Activated CD4-positive, alpha-beta T cell treated with anti-CD3 and anti-CD28 coated beads for 48 hours (primary cell): Measurements from ENCODE around the gene RAB6B.

Experiments
- DNase-seq: peaks from one replicate; pipeline ENCODE4 v3.0.0-alpha.2; 2020

The RAB6B gene

DNA sequence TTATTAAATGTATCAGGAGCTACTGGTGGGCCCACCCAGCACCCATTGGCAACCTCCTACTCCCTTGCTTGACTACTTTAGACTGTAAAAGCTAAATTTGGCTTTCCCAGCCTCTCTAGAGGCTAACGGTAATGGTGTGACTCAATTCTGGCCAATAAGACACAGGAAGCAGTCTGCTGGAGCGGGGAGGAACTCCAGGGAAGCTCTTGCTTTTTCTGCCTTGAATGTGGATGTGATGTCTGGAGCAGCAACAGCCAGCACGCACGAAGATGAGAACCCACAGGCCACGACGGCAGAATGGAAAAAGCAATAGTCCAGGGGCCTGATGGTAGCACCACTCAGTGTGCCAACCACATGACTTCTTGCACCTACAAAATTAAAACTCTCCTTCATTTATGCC, 39.9 kb downstream of the RAB6B start:
- no peak for DNase-seq

GRCh38 chr3:133855002-133855370, 40.7 kb downstream of the RAB6B start:
- no peak for DNase-seq

DNA sequence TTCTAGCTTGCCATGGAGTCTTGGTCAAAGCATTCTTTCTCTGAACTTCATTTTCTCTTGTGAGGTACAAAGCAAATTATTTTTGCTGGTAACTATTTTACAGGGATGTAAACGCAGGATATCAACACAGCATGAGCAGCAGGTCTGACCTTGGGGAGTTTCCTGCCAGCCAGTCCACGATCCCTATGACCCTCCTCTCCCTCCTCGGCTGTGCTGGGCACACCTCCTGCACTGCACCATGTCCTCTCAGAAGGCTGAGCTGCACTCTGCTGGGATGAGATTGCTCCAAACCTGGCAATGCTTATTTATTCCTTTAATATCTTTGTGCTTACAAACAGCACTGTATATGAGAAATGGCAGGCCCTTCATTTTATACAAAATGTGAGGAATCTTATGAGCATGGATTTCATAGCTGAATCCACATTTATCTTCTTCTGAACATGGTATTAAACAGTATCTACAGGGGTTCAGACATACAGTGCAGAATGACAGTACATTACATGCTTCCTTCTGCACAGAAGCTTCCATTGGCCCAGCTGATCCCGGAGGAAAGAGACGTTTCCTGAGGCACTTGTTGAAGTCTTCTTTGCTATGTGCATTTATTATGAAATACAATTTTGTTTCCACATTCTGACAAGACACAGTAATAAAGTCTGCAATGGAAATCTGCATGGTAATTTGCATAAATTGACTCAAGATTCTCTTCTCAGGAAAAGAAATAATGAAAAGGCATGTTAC, 41.2 kb downstream of the RAB6B start:
- DNase-seq: no peak

GRCh38 chr3:133853925-133854227, 41.8 kb downstream of the RAB6B start:
- DNase-seq: no peak

DNA sequence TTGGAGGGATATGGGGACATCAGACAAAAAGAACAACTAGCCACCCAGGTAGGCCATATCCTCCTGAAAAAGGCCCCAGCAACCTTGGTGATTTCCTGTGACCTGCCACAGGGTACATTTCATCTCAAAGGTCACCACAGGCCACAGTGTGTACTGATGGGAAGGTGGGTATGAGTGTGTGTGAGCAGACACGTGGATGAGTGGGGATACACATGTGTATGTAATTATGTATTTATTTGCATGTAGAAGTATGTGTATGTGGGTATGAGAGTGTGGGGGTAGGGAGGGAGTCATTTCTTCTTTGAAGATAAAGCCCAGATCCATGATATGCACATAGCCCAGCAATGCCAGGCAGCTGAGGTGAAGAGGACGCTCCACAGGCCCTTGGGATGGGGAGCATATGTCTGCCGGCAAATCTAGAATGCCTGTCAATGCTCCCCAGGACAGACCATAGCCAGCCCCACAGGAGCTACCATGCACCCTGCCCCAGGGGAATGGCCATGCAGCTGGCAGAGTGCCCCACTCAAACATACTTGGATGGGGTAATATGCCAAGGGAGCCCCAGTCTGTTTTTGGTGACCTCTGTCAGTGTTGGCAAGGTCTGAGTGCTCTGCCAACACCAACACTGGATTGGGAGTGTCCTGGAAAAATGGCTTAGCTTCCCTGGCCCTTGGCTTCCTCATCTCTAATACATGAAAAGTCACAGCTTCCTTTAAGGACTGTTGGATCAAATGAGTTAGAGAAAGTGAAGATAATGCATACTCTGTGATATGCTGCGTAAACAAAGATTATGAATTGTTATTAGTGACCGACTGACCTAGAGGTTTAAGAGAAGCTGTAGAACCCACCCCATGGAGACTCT, 42.4 kb downstream of the RAB6B start:
- no peak for DNase-seq

GRCh38 chr3:133851931-133852330, 43.8 kb downstream of the RAB6B start:
- no peak for DNase-seq

DNA sequence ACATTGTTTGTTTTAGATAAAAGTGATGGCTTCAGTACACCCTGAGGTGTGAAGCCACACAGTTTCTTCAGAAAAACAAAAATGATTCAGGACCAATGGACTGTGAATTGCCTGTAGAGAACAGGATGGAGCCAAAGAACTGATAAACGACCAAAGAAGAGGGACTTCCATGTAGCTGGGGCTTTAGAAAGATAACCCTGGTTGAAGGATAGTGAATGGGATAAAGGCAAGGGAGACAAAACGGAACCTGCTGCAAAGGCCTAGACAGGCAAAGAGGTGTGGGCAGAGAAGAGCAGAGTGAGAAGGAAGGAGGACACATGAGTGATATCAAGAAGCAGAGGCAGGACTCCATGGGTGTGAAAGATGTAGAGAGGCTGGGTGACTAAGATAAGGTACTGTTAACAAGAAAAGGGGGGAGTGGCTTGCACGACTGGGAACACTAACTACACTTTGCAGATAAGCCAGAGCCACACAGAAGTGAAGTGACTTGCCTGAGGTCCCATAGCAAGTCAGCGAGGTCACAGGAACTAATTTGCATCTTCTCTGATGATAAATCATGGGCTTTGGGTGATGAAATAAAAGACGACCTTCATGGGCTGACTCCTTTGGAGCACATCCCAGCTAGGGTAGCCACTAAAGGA, 44.3 kb downstream of the RAB6B start:
- DNase-seq: peak; percentile 55

GRCh38 chr3:133850034-133850433, 45.6 kb downstream of the RAB6B start:
- no peak for DNase-seq

GRCh38 chr3:133849346-133849745, 46.3 kb downstream of the RAB6B start:
- DNase-seq: no peak

- no peak for DNase-seq
Observed at GRCh38 chr3:133845127-133845526, 50.6 kb downstream of the RAB6B start.

DNA sequence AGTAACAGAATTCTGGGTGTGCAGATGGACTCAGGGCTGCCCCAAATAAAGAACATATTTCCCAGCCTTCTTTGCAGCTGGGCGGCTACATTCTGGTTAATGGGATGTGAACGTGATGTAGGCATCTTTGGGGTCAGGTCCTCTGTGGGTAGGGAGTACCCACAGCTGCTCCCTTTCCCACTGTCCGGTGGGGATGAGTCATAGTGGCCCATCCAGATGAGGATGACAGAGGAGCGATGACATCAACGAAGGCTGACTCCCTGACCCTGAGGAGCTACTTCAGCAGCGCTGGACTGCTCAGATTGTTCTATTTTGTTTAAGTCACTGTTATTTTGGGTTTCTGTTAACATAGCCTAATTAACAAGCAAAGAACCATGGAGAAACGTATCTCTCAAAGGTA, 52.0 kb downstream of the RAB6B start:
- no peak for DNase-seq

DNA sequence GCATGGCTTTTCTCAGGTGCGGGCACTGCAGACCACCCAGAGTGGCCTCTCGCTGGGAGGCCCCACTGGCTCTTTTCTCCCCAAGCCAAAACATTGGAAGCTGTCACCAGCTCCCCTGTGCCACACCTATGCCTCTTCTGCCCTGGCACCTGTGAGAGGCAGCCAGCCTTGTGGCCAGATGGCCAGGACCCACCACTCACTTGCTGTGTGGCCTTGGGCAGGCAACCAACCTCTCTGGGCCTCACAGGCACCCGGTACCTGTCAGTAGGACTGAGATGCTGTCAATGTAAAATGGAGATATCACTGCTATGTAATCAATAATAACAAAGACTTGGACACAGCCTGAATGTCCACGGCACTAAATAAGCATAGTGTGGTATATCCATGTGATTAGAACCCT, 53.5 kb downstream of the RAB6B start:
- DNase-seq: no peak

- DNase-seq: no peak
Observed at GRCh38 chr3:133841196-133841595, 54.5 kb downstream of the RAB6B start.

- no peak for DNase-seq
Observed at GRCh38 chr3:133840767-133841166, 54.9 kb downstream of the RAB6B start.

DNA sequence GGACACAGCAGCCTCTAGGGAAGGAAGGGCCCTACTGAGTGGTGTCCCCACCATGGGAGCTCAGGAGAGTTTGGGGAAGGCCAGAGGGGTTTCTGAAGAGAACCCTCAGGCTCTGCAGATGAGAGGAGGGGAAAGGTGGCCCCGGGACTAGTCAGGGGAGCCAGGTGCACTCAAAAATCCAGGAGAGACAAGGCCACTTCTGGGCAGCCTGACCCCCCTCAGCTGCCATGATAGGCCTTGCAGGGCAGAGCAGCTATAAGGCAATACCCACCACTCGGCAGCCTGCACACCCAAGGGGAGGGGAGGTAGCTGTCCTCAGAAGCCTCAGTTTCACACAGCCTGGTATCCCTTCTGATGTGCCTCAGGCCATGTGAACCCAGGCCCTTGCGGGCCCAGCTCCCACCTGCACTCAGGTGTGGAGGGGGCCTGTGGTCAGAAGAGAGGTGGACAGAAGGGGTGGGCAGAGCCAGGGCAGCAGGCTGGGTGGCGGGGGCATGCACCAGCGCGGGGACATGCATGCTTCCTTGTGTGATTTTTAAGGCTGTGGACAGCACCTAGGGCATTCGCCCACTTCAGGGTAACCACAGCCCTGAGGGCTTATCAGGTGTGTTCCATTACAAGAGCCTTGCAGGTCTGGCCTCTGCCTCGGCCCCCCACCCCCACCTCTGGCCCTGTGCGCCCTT, 55.5 kb downstream of the RAB6B start:
- no peak for DNase-seq

- no peak for DNase-seq
Observed at GRCh38 chr3:133838916-133839800, 56.5 kb downstream of the RAB6B start.

DNA sequence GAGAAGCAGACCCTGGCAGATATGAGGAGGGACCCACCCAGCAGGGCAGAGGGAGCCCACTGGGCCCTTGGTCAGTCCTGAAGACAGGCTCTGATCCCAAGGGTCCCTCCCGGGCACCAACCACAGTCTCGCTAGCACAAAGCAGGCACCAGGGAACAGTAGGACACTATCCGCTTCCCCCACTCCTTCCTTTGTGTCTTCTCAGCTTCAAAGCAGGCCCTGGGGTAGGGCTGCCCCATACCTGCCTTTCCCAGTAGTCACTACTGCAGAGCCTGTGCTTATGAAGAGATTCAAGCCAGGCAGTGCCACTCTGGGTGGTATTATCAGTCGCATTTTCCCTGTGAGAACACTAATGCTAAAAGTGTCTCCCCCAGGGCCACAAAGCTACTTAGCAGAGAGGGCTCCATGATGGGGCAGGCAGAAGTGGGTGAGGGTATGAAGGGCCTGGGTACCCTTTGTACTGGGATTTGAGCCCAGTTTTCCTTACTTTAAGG, 57.3 kb downstream of the RAB6B start:
- no peak for DNase-seq

DNA sequence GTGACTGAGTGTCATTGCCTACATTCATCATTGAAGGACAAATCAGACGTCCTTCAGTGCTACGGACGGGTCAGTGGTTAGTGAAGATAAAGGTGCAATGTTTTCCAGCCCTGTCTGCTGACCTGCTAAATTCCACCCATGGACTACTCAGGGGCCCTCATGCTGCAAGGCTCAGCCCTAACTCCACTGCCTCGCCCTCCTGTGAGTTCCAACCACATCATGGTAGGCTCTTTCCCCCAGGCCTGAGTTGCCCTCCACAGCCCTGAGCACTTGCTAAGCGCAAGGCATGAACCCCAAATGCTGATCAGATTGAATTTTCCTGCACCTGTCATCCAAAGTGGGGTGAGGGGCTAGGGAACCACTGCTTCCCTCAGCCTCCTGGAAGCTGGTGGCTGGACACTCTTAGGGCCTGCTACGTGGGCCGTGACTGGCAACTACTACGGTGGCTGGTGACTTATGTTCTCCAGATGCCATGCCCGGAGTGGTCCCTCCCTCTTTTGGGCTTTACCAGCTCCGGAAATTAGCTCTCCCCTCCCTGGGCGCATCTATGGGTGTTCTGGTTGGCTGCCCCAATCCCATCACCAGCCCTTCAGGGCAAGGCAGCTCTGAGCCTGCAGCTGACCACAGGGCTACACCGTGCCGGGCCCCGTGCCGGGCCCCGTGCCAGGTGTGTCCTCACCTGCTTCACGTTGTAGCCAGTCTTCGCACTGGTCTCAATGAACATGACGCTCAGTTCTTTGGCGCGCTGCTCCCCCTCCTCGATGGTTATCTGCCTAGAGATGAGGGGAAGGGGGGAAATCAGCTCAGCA, 58.0 kb downstream of the RAB6B start:
- no peak for DNase-seq

- DNase-seq: no peak
Observed at GRCh38 chr3:133836497-133837158, 59.1 kb downstream of the RAB6B start.

GRCh38 chr3:133835961-133836360, 59.7 kb downstream of the RAB6B start:
- DNase-seq: no peak

DNA sequence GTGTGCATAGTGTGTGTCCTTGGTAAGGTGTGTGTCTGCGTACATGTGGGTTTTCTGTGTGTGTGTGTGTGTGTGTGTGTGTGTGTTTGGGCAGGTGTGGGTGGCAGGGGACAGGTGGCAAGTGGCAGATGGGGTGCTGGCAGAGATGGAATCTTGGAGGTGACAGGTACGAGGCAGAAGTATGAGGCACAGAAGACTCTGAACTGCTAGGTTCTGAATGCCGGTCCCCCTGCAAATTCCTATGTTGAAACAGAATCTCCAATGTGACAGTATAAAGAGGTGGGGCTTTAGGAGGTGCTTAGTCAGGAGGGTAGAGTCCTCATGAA, 60.3 kb downstream of the RAB6B start:
- DNase-seq: no peak
